Measurements from ENCODE around the gene HNRNPM.
A peak's percentile ranks its signal among the peaks of the same experiment; 100 is the strongest.

Gene HNRNPM

GRCh38 chr19:8489561-8490394 is 45.0 kb downstream of the HNRNPM start:
- DNase-seq, result no peak

DNA sequence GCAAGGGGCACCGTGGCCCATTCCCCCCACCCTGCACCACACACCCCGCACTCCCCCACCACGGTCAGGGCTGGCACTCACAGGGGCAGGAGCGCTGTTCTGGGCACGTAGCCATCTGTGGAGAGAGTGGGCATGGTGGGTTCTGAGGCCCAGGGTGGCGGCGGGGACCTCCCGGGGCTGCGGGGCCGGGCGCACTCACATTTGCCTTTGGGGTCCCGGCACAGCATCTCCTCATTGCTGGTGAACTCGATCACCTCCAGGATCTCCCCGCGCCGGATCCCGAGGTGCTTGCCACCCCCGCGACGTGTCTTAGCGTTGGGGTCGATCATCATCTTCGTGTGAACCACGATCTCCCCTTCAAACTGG is 45.6 kb downstream of the HNRNPM start:
- no peak for DNase-seq

DNA sequence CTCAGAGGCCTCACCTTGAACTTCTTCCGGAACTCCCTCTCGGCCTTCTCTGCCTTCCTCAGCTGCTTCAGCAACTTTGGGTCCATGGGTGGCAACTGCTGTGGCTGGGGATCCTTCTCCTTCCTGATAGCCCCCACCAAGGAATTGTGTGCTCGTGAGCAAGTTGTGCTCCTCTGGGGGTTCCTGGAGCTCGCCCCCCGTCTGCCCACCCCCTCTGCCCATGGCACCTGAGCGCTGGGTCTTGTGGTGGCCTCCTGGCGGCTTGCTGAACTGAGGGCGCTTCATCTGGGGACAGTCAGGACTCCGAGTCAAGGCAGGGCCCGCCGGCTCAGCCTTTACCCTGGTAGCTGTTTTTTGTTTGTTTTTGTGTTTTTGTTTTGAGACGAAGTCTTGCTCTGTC is 46.1 kb downstream of the HNRNPM start:
- no peak for DNase-seq

GRCh38 chr19:8491574-8491973 is 46.8 kb downstream of the HNRNPM start:
- DNase-seq, result no peak

DNA sequence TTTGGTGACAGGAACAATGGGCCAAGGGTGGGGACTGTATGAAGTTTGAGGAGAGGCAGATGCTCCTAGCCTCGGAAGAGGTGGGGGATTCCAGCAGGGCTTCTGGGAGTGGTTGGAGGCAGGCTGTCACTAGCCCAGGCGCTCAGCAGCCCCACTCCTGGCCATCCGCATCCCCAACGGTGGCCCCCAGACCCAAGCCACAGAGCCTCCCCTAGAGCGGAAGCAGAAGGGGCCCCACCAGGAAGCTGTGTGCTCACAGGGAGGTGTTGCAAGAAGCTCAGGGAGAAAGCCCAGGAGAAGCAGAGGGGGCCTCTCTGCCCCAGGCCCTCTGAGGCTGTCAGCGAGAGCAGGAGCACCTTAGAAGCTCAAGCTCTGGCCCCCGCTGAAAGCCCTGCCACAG is 49.4 kb downstream of the HNRNPM start:
- DNase-seq, result peak; percentile 12

DNA sequence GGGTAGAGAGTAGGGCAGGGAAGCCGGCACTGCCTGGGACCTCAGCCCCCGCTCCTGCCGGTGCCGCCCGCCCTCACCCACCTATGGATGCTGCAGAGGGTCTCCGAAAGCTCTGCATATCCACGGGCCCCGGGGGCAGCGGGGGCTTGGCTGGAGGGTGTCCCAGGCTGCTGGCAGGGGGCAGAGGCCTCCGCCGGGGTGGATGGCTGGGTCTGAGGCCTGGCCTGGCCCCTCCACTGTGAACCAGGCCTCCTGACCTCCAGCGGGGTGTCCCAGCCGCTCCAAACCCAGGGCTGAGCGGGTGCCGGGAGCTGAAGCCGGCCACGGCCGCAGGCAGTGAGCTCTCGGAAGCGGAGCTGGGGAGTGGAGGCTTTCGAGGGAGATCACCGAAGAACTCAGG is 53.5 kb downstream of the HNRNPM start:
- no peak for DNase-seq

DNA sequence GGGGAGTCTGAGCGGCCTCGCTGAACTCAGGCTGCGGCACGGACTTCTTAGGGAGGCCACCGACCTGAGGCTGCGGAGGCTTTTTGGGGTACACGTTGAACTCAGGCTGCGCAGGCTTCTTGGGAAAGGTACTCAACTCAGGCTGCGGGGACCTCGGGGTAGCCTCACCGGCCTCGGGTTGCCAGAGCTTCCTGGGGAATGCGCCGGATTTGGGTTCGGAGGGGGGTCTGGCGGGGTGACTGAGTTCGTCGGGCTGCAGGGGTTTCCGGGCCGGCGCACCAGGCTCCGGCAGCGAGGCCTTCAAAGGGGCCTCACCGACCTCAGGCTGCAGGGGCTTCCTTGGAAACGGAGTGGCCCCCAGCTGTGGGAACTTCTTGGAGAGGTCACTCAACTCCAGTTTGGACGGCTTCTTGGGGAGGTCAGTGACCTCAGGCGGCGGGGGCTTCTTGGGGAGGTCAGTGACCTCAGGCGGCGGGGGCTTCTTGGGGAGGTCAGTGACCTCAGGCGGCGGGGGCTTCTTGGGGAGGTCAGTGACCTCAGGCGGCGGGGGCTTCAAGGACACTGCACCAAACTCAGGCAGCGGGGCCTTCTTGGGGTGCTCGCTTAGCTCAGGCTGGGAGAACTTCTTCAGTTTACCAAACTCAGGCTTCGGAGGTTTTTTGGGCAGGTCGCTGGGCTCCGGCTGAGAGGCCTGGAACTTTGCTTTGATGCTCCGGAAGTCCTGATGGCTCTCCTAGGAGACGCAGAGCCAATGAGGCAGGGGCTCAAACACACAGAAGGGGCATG is 54.5 kb downstream of the HNRNPM start:
- DNase-seq, result no peak

DNA sequence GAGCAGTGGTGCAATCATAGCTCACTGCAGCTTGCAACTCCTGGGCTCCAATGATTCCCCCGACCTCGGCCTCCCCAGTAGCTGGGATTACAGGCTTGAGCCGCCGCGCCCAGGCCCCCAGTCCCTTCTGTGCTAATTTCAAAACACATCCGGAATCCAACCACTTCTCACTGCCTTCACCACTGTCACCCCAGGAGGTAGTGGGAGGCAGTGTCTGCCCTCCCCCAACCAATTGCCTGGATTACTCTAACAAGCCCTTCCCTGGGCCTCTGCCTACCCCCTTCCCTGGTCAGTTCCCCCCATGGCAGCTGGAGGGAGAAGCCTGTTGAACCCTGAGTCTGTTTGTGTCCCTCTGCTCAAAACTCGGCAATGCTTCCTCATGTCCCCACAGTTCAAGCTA is 55.4 kb downstream of the HNRNPM start:
- no peak for DNase-seq

GRCh38 chr19:8501516-8501915 is 56.7 kb downstream of the HNRNPM start:
- DNase-seq, result no peak

- DNase-seq, result no peak
These were observed 57.2 kb downstream of the HNRNPM start for GRCh38 chr19:8501981-8502380.

DNA sequence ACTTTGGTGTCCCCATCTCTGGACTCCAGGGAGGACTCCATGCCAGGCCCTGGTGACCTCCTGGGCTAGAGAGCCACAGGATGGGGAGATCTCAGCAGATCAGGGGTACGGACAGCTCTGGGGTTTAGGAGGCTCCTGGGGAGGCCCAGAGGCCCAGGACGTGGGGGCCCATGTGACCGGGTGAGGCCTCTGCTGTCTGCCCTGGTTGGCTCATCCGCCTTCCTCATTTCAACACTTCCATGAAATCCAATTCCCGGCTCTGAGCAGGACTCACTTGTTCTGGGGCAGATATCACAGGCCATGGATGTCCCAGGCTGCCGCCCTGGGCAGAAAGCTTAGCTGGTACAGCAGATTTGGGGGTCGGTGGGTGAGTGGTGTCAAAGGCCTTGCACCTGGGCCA is 58.7 kb downstream of the HNRNPM start:
- no peak for DNase-seq

- no peak for DNase-seq
These were observed 59.4 kb downstream of the HNRNPM start for GRCh38 chr19:8504171-8504570.

- DNase-seq, result no peak
These were observed 60.1 kb downstream of the HNRNPM start for GRCh38 chr19:8504919-8505318.

DNA sequence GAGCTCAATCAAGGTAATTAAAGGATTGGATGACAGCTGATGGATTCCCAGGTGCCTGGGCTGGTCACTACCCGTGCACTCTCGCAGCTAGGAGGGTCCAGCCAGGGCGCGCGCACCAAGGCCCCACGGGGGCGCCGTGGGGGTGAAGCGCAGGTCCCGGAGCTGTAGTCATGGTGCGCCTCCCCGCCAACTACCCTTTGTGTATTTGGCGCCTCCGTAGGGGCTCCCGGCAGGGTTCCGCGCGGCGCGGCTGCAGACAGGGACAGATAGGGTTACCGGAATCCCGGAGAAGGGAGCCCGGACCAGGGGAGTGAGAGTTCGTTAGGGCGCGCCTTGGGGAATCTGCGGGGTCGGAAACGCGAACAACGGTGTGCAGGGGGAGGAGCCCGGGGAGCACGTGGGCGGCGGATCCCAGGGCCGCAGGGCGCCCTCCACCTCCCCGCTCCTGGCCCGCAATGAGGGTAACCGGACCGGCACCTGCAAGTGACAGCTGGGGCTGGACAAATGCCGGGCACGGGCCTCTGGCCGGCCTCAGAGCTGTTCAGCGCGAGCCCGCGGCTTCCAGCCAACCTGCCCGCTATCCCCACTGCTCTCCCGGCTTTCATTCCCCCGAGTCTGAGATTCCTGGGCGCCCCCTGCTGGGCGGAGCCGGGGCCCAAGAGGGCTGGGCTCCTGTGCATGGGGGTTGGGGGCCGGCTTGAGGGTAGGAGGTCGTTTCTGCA is 61.1 kb downstream of the HNRNPM start:
- DNase-seq, result peak; percentile 85

DNA sequence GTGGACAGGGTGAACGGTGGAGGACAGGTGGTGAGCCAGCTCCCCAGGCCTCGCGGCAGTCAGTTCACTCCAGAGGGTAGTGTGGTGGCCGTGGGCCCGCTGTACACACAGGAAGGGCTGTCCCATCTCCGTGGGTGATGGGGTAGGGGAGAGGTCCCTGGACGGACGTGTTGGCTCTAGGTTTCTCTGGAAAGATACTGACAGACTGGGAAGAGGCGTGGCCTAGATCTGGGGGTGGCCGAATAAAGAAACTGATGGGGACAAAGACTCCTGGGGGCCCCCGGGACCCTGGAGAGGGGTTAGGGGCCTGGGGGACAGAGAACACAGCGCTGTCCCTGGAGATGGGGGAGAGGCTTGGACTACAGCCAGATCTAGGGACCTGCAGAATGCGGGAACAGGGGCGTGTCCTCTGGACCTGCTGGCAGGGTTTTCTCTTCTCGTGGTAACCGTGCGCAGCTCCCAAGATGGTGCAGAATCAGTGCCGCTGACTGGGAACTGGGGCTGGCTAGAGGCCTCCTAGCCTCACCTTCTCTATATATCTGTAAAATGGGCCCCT is 61.7 kb downstream of the HNRNPM start:
- DNase-seq, result no peak

DNA sequence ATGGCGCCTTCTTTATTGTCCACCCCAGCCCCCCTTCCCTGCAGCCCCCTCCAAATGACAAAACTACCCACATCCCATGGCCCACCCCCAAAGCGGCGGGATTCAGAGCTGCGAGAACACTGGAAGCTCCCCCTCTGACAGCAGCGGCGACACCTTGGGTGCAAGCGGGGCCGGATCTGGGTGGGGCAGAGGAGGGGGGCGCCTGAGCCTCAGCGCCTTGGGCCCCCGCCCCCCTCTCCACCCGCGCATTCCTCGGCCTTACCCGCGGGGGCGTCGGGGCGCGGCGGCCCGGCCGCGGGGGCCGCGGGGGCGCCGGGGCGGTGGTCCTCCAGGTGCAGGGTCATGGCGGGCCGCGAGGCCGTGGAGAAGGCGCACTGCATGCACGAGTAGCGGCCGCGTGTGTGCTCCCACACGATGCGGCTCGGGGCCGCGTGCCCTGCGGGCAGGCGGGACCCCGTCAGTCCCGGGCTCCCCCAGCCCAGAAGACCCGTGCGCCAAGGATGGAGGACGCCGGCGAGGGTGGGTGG is 65.9 kb downstream of the HNRNPM start:
- DNase-seq, result no peak

GRCh38 chr19:8511573-8512101 is 66.9 kb downstream of the HNRNPM start:
- no peak for DNase-seq

DNA sequence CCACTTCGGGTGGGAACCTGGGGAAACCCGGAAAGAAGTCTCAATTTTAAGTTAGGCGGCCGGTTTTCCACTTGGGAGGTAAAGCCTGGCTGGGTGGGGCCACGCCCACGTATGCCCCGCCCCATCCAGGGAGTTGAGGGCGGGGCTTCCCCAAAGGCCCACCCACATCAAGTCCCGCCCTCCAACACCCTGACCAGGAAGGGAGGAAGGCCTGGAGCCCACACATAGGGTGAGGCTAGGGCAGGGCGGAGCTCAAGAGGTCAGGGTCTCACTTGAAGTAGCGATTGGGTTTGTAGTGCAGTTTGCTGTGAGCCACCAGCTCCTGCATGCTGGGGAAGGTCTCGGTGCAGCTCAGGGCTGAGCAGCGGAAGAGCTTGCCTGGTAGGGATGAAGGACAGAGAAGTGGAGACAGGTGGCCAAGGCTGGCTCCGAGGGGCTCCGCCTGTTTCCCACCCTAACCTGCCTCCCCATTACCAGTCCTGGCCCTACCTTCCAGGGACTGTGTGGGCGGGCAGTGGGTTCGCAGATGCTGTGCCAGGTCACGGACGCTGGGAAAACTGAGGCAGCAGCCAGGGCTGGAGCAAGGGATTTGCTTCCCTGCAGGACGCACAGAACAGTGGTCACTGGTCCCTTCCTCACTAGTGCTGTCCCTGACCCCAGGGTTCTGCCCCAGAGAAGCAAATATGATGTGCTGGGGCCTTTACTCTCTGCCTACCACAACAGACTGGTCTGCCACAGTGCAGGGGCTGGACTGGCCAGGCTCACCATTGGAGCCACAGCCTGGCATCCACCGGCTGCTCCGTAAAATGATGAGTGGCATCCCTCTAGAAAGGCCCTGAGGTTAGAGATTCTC is 67.6 kb downstream of the HNRNPM start:
- DNase-seq, result peak; percentile 39

- DNase-seq, result no peak
These were observed 68.4 kb downstream of the HNRNPM start for GRCh38 chr19:8513036-8513686.

DNA sequence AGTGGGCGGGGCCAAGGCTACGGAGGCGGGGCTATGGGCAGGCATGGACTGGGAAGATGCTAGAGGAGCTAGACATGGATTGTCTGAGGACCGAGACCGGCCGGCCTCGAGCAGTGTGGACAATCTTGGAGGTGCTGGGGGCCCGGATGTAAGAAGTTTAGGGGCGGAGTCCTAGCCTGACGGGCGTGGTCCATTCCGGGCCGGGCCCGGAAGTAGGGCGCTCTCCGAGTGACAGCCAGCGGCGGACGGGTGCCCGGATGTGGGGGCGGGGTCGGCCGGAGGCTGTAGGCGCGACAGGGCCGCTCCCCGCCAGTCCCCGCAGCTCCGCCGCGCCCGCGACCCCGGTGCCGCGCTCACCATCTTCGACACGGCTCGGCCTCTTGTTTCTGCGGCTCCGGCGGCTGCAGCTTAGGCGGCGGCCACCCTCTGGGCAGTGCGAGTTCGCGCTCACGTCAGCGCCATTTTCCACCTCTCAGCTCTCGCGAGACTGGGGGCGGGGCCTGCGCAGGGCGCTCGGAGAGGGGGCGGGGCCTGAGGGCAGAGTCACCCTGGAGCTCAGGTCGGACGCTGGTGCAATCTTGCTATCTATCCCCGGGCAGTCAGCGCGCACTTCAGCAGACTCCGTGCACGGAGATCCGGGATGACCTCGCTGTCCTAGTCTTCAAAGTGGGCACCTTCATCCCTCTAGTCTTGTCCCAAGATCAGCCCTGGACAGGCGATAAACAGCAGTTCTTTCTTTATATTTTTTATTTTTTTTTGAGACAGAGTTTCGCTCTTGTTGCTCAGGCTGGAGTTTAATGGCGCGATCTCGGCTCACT is 69.1 kb downstream of the HNRNPM start, which contains the start of gene ZNF414:
Gene ZNF414 (minus strand): TSS at position 481 of the 818 bp plus-strand sequence. CDS start 121 bp downstream, at position 360.
- peak; percentile 98 for DNase-seq
